NT2/D1 (cell line): ENCODE data around the gene DDX51.

Experiments used
- SUZ12 ChIP-seq: IDR thresholded peaks from 2 replicates; pipeline ENCODE4 v1.6.1; 2011; ENCODE audit not compliant: insufficient read length, insufficient read depth; ENCODE audit errors: extremely low read depth
- YY1 ChIP-seq: IDR thresholded peaks from 2 replicates; pipeline ENCODE4 v1.6.1; 2011; ENCODE audit not compliant: insufficient read length, insufficient read depth
- ZNF274 ChIP-seq: IDR thresholded peaks from 2 replicates; pipeline ENCODE4 v1.6.1; 2011; ENCODE audit warnings: mild to moderate bottlenecking, low read depth, low read length

DNA sequence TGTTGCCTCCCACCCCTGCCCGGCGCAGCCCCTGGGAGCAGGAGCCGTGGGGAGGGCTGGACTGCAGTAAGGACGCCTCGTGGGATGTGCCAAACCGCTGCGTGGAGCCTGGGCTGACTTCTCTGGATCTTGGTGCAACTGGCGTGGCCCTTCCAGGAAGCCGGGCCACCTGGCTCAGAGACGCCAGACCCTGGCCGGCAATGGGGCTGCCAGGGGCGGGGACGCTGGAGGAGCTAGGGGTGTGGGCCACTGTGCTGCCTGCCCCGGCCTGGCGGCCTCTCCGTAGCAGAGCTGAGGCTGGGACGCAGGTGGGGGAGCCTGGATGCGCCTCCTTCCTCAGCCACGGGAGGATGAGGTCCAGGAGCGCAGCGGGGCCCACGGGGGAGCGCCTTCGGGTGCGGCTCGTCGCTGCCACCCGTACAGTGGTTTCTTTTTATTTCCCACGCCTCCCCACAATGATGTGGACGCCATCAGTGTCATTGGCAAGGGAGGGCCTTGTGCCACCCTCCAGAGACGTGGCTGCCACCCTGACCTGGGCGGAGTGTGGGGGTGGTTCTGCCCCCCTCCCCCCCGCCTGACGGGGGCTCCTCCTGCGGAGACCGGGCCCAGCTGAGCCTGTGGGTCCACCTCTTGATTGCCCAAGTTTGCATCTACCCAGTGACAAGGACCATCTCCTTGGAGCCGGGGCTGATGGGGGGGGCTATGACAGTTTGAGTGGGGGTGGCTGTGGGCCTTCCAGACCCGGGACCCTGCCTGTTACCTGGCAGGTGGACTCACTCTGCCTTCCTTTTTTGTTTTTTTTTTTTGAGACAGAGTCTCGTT is 11.3 kb downstream of the DDX51 start:
- no peak for TF ChIP-seq ZNF274
- no peak for TF ChIP-seq YY1
- TF ChIP-seq SUZ12 = no peak
